Hematopoietic multipotent progenitor cell treated with erythropoietin and hydrocortisone succinate and interleukin-3 and kit ligand, for 17 days (in vitro differentiated cells): ENCODE data around the gene PRKAG2.

ENCODE experiments used
- DNase-seq: peaks from one replicate; pipeline ENCODE4 v3.0.0-alpha.2; 2015; ENCODE audit warnings: low spot score

PRKAG2 gene

GRCh38 chr7:151694828-151695580 is 181.9 kb downstream of the PRKAG2 start:
- no peak for DNase-seq

- DNase-seq, result no peak
Measured at GRCh38 chr7:151694441-151694827, 182.5 kb downstream of the PRKAG2 start.

- no peak for DNase-seq
Measured at GRCh38 chr7:151693140-151693539, 183.8 kb downstream of the PRKAG2 start.

- no peak for DNase-seq
Measured at GRCh38 chr7:151692721-151693120, 184.2 kb downstream of the PRKAG2 start.

- DNase-seq, result no peak
Measured at GRCh38 chr7:151691449-151691848, 185.5 kb downstream of the PRKAG2 start.

- DNase-seq, result no peak
Measured at GRCh38 chr7:151690606-151691005, 186.3 kb downstream of the PRKAG2 start.

- no peak for DNase-seq
Measured at GRCh38 chr7:151689196-151689971, 187.5 kb downstream of the PRKAG2 start.

- DNase-seq, result no peak
Measured at GRCh38 chr7:151688236-151688780, 188.6 kb downstream of the PRKAG2 start.

- no peak for DNase-seq
Measured at GRCh38 chr7:151687523-151688235, 189.2 kb downstream of the PRKAG2 start.

GRCh38 chr7:151686826-151687225 is 190.1 kb downstream of the PRKAG2 start:
- DNase-seq, result no peak

GRCh38 chr7:151686016-151686766 is 190.7 kb downstream of the PRKAG2 start:
- no peak for DNase-seq

GRCh38 chr7:151684408-151685175 is 192.3 kb downstream of the PRKAG2 start:
- no peak for DNase-seq

GRCh38 chr7:151683615-151684407 is 193.1 kb downstream of the PRKAG2 start:
- no peak for DNase-seq

GRCh38 chr7:151682831-151683614 is 193.9 kb downstream of the PRKAG2 start:
- DNase-seq, result no peak

GRCh38 chr7:151681726-151682125 is 195.2 kb downstream of the PRKAG2 start:
- no peak for DNase-seq

- DNase-seq, result no peak
Measured at GRCh38 chr7:151680810-151681209, 196.1 kb downstream of the PRKAG2 start.

GRCh38 chr7:151679881-151680612 is 196.9 kb downstream of the PRKAG2 start:
- no peak for DNase-seq

- no peak for DNase-seq
Measured at GRCh38 chr7:151679071-151679708, 197.7 kb downstream of the PRKAG2 start.
